SH-SY5Y (cell line): Measurements from ENCODE around the gene PVALEF.

Experiments
- GATA2 ChIP-seq: IDR thresholded peaks from 2 replicates; pipeline ENCODE4 v1.6.1; 2011; ENCODE audit warnings: mild to moderate bottlenecking, low read depth, low read length
- GATA3 ChIP-seq: IDR thresholded peaks from 2 replicates; pipeline ENCODE4 v1.6.1; 2011; ENCODE audit warnings: low read depth, mild to moderate bottlenecking, low read length, moderate library complexity

The PVALEF gene

DNA sequence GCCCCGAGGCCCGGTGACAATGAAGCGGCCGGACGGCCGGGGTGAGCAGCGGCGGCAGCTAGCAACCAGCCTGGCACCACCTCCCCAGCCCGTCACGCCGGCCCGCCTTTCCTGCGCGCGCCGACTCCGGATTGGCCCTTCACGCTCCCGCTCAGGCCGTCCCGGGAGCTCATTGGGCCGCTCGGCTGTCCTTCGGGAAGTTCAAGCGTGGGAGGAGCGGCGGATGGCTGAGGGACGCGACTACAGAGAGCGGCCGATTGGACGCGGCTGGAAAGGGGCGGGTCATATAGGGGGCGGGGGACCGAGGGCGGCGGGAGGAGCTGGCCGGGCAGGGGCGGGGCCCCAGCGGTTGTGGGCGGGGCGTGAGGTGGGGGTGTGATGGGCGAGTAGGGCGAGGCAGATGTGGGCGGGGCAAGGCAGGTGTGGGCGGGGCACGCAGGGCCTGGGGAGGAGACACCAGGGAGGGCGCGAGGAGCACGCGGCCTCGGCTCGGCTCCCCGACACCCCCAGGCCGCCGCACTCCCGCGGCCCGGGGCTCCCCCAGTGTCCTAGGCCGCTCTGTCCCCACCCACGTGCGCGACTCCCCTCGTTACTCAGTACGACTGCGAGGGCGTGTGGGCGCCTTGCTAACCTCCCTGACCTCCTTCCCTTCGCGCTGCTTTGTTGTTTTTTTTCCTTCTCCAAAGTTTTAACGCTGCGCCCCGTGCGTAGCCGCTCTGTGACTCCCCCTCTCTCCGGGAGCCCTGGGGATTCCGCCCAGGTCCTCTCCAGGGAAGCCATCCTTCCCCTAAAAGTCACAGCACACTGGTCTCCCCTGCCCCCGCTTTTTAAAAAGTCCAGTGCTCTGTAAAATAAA lies 57.8 kb downstream of the PVALEF start, which contains the start of gene CEP131:
CEP131 (minus strand) TSS at position 60 of the 856 bp plus-strand sequence. CDS start 2,909 bp downstream, outside the sequence.
- TF ChIP-seq GATA2 (no peak), GATA3 (no peak)

DNA sequence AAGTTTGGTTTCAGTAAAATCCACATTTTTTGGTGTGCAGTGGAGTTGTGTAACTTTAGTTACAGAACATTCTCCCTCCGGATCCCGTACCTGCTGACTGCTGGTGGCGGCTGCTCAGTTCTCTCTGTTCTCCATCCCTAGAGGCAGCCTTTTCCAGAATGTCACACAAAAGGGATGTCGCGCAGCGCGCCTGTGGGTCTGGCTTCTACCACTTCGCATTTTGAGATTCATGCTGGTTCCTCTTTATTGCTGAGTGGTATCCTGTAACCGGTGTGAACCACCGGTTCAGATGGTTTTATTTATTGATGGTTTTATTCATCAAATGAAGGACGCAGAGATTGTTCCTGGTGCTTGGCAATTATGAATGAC lies 58.4 kb downstream of the PVALEF start:
- no peak for TF ChIP-seq GATA2
- TF ChIP-seq GATA3 = no peak

DNA sequence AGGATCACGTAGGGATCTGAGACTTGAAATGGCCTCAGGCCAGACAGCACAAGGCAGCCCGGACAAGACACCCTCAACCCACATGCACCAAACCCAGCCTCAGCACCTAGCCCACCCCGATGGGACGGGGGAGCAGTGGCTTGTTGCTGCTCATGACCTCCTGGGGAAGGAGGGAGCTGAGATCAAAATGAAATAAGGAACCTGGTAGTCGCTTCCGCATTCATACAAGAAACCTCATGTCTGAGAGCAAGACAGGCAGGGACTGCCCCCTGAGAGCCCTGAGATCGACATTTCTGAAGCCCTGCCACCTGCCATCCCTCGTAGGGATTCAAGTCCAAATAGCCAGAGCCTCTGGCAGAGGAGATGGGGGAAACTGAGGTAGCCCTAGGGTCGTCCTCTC lies 63.1 kb downstream of the PVALEF start:
- TF ChIP-seq GATA2 = no peak
- no peak for TF ChIP-seq GATA3

DNA sequence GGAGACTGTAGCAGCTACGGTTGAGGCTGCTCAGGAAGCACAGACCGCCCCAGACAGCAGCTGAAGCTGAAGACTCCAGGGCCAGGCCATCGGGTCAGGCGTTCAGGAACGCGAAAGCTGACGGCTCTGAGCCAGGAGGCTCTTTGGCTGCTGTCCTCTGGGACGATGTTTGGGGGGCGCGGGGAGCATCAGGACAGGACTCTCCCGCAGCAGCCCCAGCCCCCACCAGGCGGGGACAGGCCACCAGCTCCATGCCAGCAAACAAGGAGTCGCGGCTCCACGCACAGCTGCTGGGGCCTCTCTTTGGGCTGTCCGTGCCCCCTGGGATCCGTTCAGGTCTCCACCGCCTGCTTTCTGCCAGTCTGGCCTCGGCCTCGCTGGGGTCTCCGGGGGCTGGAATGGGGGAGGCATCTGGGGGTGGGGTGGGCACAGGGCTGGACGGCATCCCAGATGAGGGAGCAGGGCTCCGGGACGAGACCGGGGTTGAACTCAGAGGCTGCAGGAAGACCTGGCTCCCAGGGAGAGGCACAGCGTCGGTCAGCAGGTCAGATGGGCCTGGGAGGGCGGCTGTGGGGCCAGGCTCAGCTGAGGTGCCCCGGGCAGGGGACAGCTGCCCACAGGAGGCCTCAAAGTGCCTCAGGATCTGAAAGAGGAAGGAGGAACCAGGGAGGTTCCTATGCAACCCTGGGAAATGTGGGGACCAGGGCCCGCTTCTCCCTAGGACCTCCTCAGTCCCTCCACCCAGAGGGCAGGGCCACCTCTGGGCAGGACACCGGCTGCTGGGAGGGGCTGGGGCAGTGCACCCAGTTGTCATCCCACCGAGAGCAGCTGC lies 63.7 kb downstream of the PVALEF start:
- TF ChIP-seq GATA2 (no peak), GATA3 (no peak)

DNA sequence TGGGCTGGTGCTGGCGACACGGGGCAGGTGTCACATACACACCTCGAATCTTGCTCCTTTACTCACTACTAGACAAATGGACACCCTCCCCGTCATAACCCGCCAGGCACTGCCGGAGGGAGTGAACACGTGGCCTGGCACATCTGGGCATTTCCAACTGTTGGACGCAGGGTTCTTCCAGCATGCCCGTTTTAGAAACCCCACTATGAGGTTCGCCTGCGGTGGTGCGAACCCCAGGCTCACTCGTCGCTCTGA lies 64.3 kb downstream of the PVALEF start:
- no peak for TF ChIP-seq GATA2

DNA sequence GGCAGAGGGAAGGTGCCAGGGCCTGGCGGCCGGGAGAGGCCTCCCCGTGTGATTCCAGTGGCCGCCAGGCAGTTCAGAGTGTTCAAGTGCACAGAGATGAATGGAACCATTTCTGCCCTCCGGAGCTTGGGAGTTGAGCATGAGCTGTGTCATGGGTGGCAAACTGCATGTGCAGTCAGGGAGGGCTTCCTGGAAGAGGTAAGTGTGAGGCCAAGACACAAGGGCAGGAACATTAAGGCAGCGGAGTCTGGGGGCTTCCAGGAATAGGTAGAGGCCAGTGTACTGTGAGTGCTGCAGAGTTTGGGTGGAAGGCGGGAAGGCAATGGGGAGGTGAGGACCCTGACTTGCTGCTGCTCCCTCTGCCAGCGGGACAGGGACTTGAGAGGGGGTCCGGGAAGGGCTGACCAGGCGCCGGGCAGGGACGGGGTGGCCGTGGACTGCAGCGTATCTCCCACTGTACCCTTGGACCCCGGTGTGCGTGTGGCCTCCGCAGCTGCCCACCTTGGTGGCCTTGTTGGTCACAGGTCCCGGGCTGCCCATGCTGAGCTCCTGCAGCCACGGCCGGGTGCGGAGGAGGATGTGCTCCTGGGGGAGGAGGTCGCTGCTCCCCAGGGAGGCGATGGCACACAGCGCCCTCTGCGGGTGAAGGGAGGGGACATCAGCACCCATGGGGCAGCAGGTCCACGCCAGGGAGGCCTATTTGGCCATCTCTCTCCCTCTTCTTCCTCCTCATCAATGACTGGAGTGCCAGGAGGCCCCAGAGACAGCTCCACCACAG lies 64.9 kb downstream of the PVALEF start:
- TF ChIP-seq GATA2 = no peak
- TF ChIP-seq GATA3 = no peak

DNA sequence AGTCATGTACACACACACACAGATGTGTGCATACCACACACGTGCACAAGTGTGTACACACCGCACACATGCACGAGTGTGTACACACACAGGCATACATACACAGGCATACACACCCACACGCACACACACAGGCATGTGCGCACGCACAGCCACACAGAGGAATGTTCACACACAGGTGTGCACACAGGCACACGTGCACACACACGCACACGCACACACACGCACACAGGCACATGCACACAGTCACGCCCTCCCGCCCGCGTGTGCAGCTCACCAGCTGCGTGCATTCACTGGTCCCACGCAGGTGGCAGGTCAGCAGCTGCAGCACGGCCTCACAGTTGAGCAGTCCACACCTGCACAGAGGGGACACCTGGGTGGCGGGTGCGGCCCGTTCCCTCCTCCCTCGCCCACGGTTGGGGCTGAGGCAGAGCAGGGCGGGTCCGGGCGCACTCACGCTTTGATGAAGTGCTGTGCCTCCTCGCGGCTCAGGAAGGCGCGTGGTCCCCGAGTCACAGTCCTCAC lies 65.9 kb downstream of the PVALEF start:
- TF ChIP-seq GATA2 = no peak
- TF ChIP-seq GATA3 = no peak

DNA sequence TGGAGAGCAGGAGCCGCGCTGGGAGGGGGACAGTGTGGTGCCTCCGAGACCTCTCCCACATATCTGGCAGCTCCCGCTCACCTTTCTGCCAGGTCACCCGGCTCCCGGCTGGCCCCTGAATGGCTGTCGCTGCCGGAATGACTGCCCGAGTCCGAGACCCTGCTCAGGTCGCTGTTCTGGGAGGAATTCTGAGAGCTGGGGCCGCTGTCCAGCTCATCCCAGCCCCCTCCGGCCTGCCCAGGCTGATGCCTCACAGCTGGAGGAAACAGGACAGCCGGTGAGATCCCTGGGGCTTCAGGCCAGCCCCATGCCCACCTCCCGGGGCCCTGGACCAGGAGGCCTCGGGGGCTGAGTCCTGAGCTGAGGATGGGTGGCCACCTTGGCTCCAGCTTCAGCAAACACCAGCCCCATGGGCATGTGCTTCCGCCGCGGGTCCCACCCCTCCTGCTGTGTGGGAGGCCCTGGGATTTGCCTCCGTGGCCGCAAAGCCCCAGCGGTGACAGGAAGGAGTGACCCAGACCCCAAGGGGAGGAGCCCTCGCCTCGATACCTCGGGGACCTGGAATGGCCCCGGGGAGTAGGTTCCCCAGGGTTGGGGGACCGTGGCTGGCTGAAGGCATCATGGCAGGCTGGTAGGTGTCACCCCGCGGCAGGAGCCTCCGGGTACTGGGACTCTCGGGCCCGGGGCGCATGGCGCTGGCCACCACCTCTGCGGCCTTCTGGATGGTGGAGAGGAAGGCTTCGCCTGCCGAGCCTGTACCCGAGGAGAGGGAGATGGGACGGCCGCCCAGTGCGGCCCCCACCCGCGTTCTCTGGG lies 66.7 kb downstream of the PVALEF start:
- TF ChIP-seq GATA2 (no peak), GATA3 (no peak)
